Right atrium auricular region (tissue), 2 donors: ENCODE data around the gene MYLIP. TPM values are rescaled to one million over a fixed set of nuclear protein-coding genes. Genes with fewer than 3 reads are reported as not detected.

Experiments used
- DNase-seq: peaks from one replicate; pipeline ENCODE4 v3.0.0-alpha.2; 2019; ENCODE audit warnings: low spot score
- H3K27ac ChIP-seq, 2 donors: fragments of 200-600 bp; sonication (generic); 1 replicate in 1 of 2; 2 replicates in 1 of 2; pipeline ENCODE4 v1.5.1; 2016 to 2019
- H3K27me3 ChIP-seq, 2 donors: fragments of 200-600 bp; sonication (generic); one replicate each; pipeline versions ENCODE4 v1.5.1 to v1.6.0; 2017 to 2019
- H3K36me3 ChIP-seq: fragments of 200-600 bp; sonication (generic); one replicate; pipeline ENCODE4 v1.5.1; 2016
- H3K4me1 ChIP-seq, 2 donors: fragments of 200-600 bp; sonication (generic); one replicate each; pipeline versions ENCODE4 v1.5.1 to v1.6.0; 2017 to 2019
- H3K4me3 ChIP-seq, 2 donors: fragments of 200-600 bp; sonication (generic); 1 replicate in 1 of 2; 2 replicates in 1 of 2; pipeline ENCODE4 v1.5.1; 2017 to 2019; ENCODE audit warnings: mild to moderate bottlenecking in 1 of 2, moderate library complexity in 1 of 2
- H3K9me3 ChIP-seq, 2 donors: fragments of 200-600 bp; sonication (generic); one replicate each; pipeline ENCODE4 v1.5.1; 2019
- total RNA-seq, 2 donors: library from RNA; depleted of rRNA; stranded (reverse); fragments of >200 nt; gene quantifications; one replicate each; pipeline ENCODE4 v1.1.0, GENCODE V29; 2016
- TF ChIP-seq, protein P1 (sequence below), 2 donors: fragments of 200-600 bp; sonication (generic); IDR thresholded peaks; one replicate each; pipeline ENCODE4 v1.5.1; 2019; ENCODE audit warnings: antibody characterized with exemption in 2 of 2

The MYLIP gene
- total RNA-seq, 2 donors from 2014 or later: 15.6 to 25.1 TPM

- no peak for DNase-seq
- Histone ChIP-seq H3K27me3 (no peaks in the 10 kb centered on the region), H3K27ac (peak overlapping the region; percentile 97 to 99), H3K36me3 (peaks cover 3% of the 10 kb centered on the region), H3K4me1 (peaks cover 0 to 47% of the 10 kb centered on the region in 2 donors), H3K4me3 (peak overlapping the region; percentile 97 to 100), H3K9me3 (no peaks in the 10 kb centered on the region)
- TF ChIP-seq, protein P1, sequence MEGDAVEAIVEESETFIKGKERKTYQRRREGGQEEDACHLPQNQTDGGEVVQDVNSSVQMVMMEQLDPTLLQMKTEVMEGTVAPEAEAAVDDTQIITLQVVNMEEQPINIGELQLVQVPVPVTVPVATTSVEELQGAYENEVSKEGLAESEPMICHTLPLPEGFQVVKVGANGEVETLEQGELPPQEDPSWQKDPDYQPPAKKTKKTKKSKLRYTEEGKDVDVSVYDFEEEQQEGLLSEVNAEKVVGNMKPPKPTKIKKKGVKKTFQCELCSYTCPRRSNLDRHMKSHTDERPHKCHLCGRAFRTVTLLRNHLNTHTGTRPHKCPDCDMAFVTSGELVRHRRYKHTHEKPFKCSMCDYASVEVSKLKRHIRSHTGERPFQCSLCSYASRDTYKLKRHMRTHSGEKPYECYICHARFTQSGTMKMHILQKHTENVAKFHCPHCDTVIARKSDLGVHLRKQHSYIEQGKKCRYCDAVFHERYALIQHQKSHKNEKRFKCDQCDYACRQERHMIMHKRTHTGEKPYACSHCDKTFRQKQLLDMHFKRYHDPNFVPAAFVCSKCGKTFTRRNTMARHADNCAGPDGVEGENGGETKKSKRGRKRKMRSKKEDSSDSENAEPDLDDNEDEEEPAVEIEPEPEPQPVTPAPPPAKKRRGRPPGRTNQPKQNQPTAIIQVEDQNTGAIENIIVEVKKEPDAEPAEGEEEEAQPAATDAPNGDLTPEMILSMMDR (IDR thresholded peaks at IDR 0.05): no peak
Observed at GRCh38 chr6:16130437-16130891, 1.6 kb downstream of the MYLIP start.

- Histone ChIP-seq H3K4me1 (peaks cover 0 to 50% of the 10 kb centered on the region in 2 donors), H3K36me3 (peaks cover 3% of the 10 kb centered on the region), H3K9me3 (no peaks in the 10 kb centered on the region), H3K27ac (peak overlapping the region; percentile 97 to 99), H3K4me3 (peak overlapping the region; percentile 97 to 100), H3K27me3 (no peaks in the 10 kb centered on the region)
- no peak for DNase-seq
- TF ChIP-seq, protein P1 (IDR thresholded peaks at IDR 0.05): no peak
Observed at GRCh38 chr6:16130932-16131387, 2.1 kb downstream of the MYLIP start.

- Histone ChIP-seq H3K4me3 (no peak overlapping the region), H3K27ac (peak overlapping the region; percentile 12 to 31), H3K9me3 (no peaks in the 10 kb centered on the region), H3K27me3 (no peaks in the 10 kb centered on the region), H3K4me1 (peaks cover 0 to 70% of the 10 kb centered on the region in 2 donors), H3K36me3 (peaks cover 3% of the 10 kb centered on the region)
- TF ChIP-seq, protein P1 (IDR thresholded peaks at IDR 0.05): no peak
- no peak for DNase-seq
Observed at GRCh38 chr6:16132909-16133308, 4.0 kb downstream of the MYLIP start.

- H3K9me3 ChIP-seq: no peaks in the 10 kb centered on the region
- DNase-seq: no peak
- no peak overlapping the region for H3K4me3 ChIP-seq
- TF ChIP-seq, protein P1 (IDR thresholded peaks at IDR 0.05): no peak
- no peaks in the 10 kb centered on the region for H3K27me3 ChIP-seq
- H3K27ac ChIP-seq: peak overlapping the region; percentile 12 to 53
- peaks cover 0 to 79% of the 10 kb centered on the region in 2 donors for H3K4me1 ChIP-seq
- peaks cover 3% of the 10 kb centered on the region for H3K36me3 ChIP-seq
Observed at GRCh38 chr6:16134430-16134829, 5.5 kb downstream of the MYLIP start.

- peaks cover 0 to 79% of the 10 kb centered on the region in 2 donors for H3K4me1 ChIP-seq
- H3K9me3 ChIP-seq: no peaks in the 10 kb centered on the region
- no peak for DNase-seq
- H3K27ac ChIP-seq: peak overlapping the region; percentile 12 to 53
- H3K4me3 ChIP-seq: no peak overlapping the region
- no peaks in the 10 kb centered on the region for H3K27me3 ChIP-seq
- peaks cover 3% of the 10 kb centered on the region for H3K36me3 ChIP-seq
- TF ChIP-seq, protein P1 (IDR thresholded peaks at IDR 0.05): no peak
Observed at GRCh38 chr6:16135066-16135465, 6.2 kb downstream of the MYLIP start.

GRCh38 chr6:16136091-16136490 lies 7.2 kb downstream of the MYLIP start:
- Histone ChIP-seq H3K9me3 (no peaks in the 10 kb centered on the region), H3K27me3 (no peaks in the 10 kb centered on the region), H3K27ac (peak overlapping the region in 1 of 2 donors; percentile 9), H3K4me3 (no peak overlapping the region), H3K4me1 (peaks cover 0 to 75% of the 10 kb centered on the region in 2 donors), H3K36me3 (peaks cover 3% of the 10 kb centered on the region)
- TF ChIP-seq, protein P1 (IDR thresholded peaks at IDR 0.05): no peak
- no peak for DNase-seq
